AG04450 (cell line): ENCODE results near the gene NACC2. TPM values are rescaled to one million over a fixed set of nuclear protein-coding genes. Genes with fewer than 3 reads are reported as not detected.

Source experiments
- CTCF ChIA-PET: fragments of 300-600, 350-600 bp; formaldehyde crosslinking; extraction: SDS; loops from one replicate; lab custom pipeline; 2022; ENCODE audit warnings: antibody characterized with exemption, inconsistent platforms; lab: Charles Lee
- POLR2A ChIA-PET: fragments of 350-600 bp; formaldehyde crosslinking; extraction: SDS; loops from one replicate; lab custom pipeline; 2021; ENCODE audit warnings: antibody characterized with exemption, inconsistent platforms; lab: Yijun Ruan, JAX
- DNase-seq: peaks from one replicate; pipeline ENCODE4 v3.0.0-alpha.2; 2011; ENCODE audit warnings: low read depth, low spot score
- H3K27ac ChIP-seq: one replicate; pipeline ENCODE4 v1.5.1; 2012; ENCODE audit warnings: low read depth, low read length, control low read depth
- H3K27me3 ChIP-seq: one replicate; pipeline ENCODE4 v1.6.0; 2012; ENCODE audit warnings: low read length; ENCODE audit not compliant: control insufficient read depth, insufficient read depth
- H3K4me3 ChIP-seq: 2 replicates; pipeline ENCODE4 v1.5.1; 2011; ENCODE audit warnings: mild to moderate bottlenecking, low read depth, low read length, control low read depth
- H3K9me3 ChIP-seq: 2 replicates; pipeline ENCODE4 v1.5.1; 2012; ENCODE audit warnings: low read length; ENCODE audit not compliant: control insufficient read depth, insufficient read depth
- polyA plus RNA-seq: library from polyadenylated mRNA; depleted of rRNA; stranded (reverse); fragments of >200 nt; gene quantifications from 2 replicates; pipeline ENCODE4 v1.2.3, GENCODE V29; 2011
- TF ChIP-seq, protein P1 (sequence below): IDR thresholded peaks from 2 replicates; pipeline ENCODE4 v1.5.1; 2011; ENCODE audit warnings: low read depth, low read length, control low read depth, inconsistent platforms

Gene NACC2
- polyA plus RNA-seq, 1 experiment: 11.7 TPM

- ChIA-PET POLR2A (no interaction called here), CTCF (no interaction called here)
- H3K4me3 ChIP-seq: 0 out of 2 replicates have a peak overlapping the region, but pooled peaks have one; percentile 10
- H3K27ac ChIP-seq: peak overlapping the region; percentile 91
- H3K27me3 ChIP-seq: peaks cover 14% of the 10 kb centered on the region
- TF ChIP-seq, protein P1, sequence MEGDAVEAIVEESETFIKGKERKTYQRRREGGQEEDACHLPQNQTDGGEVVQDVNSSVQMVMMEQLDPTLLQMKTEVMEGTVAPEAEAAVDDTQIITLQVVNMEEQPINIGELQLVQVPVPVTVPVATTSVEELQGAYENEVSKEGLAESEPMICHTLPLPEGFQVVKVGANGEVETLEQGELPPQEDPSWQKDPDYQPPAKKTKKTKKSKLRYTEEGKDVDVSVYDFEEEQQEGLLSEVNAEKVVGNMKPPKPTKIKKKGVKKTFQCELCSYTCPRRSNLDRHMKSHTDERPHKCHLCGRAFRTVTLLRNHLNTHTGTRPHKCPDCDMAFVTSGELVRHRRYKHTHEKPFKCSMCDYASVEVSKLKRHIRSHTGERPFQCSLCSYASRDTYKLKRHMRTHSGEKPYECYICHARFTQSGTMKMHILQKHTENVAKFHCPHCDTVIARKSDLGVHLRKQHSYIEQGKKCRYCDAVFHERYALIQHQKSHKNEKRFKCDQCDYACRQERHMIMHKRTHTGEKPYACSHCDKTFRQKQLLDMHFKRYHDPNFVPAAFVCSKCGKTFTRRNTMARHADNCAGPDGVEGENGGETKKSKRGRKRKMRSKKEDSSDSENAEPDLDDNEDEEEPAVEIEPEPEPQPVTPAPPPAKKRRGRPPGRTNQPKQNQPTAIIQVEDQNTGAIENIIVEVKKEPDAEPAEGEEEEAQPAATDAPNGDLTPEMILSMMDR: no peak
- DNase-seq: no peak
- no peaks in the 10 kb centered on the region; the same call in 1 of the 2 replicates for H3K9me3 ChIP-seq
Measured at GRCh38 chr9:135993409-135993742, 101.7 kb downstream of the NACC2 start.

GRCh38 chr9:135992486-135993408 is 102.3 kb downstream of the NACC2 start:
- POLR2A ChIA-PET: interaction anchor here (0.7 kb wide), 1 partner anchor 15 kb away, joined by 3 read pairs; no protein-coding TSS in a partner anchor
- TF ChIP-seq, protein P1: no peak
- DNase-seq: peak; percentile 65
- peaks cover 18% of the 10 kb centered on the region for H3K27me3 ChIP-seq
- H3K27ac ChIP-seq: peak overlapping the region; percentile 91
- peak overlapping the region; percentile 45 for H3K4me3 ChIP-seq
- CTCF ChIA-PET: no interaction called here
- H3K9me3 ChIP-seq: no peaks in the 10 kb centered on the region; the same call in 1 of the 2 replicates

DNA sequence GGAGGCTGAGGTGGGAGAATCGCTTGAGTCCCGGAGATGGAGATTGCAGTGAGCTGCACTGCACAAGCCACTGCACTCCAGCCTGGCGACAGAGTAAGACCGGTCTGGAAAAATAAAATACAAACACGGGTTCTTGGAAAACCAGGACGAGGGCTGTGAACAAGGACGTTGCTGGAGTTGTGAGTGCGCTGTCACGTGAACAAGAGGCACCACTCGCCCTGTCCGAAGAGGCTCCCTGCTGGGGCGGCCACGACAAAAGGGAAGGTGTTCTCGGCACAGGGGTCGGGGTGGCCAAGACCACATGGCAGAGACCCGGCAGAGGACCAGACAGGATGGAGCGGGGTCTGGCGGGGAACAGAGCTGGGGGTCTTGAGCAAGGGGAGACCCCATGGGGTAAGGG is 103.3 kb downstream of the NACC2 start:
- ChIA-PET CTCF (no interaction called here), POLR2A (interaction anchor here (0.7 kb wide), 1 partner anchor 62 kb away, joined by 3 read pairs; no protein-coding TSS in a partner anchor)
- Histone ChIP-seq H3K27ac (no peak overlapping the region), H3K4me3 (no peak overlapping the region), H3K27me3 (peaks cover 18% of the 10 kb centered on the region), H3K9me3 (no peaks in the 10 kb centered on the region; the same call in 1 of the 2 replicates)
- no peak for DNase-seq
- TF ChIP-seq, protein P1: no peak

GRCh38 chr9:135990468-135991429 is 104.3 kb downstream of the NACC2 start:
- Histone ChIP-seq H3K27ac (no peak overlapping the region), H3K4me3 (no peak overlapping the region), H3K27me3 (peaks cover 18% of the 10 kb centered on the region), H3K9me3 (no peaks in the 10 kb centered on the region; the same call in 1 of the 2 replicates)
- DNase-seq: peak; percentile 53
- TF ChIP-seq, protein P1: no peak
- ChIA-PET CTCF (no interaction called here), POLR2A (no interaction called here)
